ENCODE results near the gene KLHL21.
A peak's percentile ranks its signal among the peaks of the same experiment; 100 is the strongest.

KLHL21 gene

DNA sequence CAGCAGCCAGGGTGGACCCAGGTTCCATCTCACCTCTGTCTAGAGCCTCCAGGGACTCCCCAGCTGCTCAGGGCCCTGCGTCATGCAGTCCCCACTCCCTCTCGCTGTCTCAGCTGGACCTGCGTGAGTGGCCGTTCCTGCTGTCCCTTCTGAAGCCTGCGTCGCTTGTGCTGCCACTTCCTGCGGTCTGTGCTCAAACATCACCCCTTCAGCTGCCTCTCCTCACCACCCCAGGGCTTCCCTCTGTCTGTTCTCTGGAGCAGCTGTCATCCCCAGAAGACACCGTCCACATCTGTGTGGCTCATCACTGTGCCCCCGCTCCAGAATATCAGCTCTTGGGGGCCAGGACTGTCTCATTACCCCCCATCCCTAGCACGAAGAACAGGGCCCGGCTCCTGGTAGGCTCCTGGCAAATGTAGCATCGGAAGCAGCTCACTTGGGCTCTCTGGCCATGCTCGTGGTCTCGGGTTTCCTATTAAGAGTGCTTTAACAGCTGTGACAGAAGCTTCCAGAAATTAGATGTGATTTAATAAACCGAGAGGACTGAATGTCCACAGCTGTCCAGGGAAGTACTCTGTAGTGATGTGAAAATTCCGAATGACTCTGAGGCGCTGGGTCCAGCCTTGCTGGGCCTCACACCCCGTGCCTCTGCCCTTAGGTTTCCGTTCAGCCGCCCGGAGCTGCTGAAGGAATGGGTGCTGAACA, 25.3 kb upstream of the KLHL21 start:
- intact Hi-C loops (cut with DNase I) = loop anchor here (10.0 kb wide), 1 partner anchor 157 kb away; the partner anchor contains the start of gene CAMTA1
- DNase-seq = no peak

DNA sequence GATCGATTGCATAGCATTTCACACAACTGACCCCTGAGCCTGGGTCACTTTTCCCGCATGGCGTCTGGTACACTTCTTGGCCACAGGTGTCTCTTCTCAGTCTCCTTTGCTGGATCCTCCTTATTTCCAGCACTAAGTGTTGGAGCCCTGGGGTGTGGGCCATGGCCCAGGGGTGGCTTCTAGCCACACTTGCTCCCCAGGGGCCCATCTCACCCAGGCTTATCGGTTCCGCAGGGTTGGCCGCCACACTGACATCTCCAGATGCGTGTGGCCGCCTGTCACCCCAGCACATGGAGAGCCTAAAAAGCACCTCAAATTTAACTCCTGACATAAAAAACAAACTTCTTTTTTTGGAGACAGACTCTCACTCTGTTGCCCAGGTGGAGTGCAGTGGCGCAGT, 24.4 kb upstream of the KLHL21 start:
- DNase-seq = no peak
- intact Hi-C loops (cut with DNase I) = loop anchor here (10.0 kb wide), 1 partner anchor 158 kb away; the partner anchor contains the start of gene CAMTA1

DNA sequence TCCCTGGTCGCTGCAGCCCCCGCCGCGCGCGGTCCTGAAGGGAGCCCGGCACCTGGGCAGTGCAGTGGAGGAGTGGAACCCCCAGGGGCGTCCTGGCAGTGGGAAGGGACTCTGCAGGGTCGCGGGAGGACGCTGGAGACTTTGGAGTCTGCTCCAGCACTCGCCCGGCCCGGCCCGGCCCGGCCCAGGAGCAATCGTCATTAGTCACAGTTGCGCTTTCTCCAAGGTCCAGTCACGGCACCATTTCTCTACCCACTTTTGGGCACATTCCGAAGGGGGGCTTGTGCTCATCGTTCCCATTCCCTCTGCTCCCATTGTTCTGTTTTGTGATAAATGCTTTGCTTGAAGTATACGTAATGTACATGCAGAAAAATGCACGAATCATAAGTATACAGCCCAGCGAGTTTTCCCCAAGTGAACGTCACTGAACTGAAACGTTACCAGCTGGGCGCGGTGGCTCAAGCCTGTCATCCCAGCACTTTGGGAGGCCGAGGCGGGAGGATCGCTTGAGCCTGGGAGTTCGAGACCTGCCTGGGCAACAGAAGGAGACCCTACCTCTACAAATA, 23.0 kb upstream of the KLHL21 start:
- peak in 7 of 42 donors; percentile 14 to 41 (median 25) for DNase-seq
- intact Hi-C loops (cut with DNase I) = loop anchor here (10.0 kb wide), 1 partner anchor 159 kb away; the partner anchor contains the start of gene CAMTA1

DNA sequence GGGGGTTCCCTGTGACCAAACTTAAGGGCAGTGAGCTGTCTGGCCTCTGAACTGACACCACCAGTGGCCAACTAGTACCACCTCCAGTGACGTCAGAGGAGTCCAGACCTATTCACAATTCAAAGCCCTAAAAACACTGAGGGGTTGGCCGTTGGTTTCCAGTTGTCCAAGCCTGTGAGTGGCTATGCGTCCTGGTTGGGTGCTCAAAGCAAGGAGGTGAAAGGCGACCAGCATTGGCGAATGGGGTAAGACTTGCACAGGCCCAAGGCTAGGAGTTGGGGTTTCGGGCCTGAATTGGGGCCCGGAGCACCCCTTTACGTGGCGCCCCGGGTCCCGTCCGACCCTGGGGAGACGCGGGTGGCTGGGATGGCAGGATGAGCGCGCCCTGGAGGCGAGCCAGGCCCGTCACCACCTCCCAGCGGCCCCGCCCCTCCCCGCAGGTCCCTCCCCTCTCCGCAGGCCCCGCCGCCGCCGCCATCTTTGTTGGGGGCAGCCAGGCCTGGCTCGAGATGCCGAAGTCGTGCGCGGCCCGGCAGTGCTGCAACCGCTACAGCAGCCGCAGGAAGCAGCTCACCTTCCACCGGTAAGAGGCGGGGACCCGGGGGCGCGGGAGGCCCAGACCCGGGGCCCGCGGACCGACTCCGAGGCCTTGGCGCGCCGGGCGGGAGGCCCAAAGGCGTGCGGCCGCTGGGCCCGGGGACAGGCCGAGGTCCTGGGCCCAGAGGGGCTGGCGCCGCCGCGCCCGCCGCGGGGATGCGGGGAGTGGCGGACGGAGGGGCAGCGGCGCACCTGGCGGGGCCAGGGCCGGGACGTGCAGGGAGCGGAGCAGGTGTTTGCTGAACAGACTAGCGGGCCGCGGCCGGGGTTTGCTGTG, 22.3 kb upstream of the KLHL21 start, which contains the start of gene THAP3:
THAP3 (plus strand) TSS at position 159 of the 874 bp plus-strand sequence; CDS start at position 510, 351 bp downstream.
- intact Hi-C loops (cut with DNase I) = loop anchor here (10.0 kb wide), 1 partner anchor 160 kb away; the partner anchor contains the start of gene CAMTA1

DNA sequence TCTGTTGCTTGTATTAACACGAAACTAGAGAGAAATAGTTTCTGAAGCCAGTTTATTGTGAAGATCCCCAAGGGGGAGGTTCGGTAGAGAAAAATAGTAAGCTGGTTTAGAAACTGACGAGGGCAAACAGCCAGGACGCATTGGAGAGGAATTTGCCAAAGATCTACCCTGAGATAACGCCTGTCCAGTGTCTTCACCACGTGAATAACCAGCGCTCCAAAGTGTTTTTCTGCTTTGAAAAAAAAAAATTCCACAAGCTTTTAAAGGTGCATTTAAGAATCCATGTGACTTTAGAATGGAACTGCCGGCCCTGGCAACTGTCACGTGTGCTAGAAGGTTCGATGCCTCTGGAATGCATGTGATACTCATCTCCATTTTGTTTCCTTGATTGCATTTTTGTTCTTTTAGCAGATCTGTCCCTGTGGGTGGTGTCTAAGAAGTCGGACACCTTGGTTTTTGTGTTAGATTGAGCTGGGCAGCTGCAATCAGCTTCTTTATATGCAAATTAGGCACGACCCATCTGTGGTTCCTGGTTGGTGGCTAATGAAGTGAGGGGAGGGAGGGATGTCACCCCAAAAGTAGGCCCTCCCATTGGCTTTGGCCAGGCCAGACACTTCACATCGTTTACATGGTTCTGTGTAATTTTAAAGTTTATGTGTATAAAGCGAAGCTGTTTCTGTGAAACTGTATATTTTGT, 20.7 kb upstream of the KLHL21 start:
- intact Hi-C loops (cut with DNase I) = loop anchor here (10.0 kb wide), 1 partner anchor 161 kb away; the partner anchor contains the start of gene CAMTA1
- no peak for DNase-seq

More for the DNA sequence above, 22.3 kb upstream of the KLHL21 start, which contains the start of gene THAP3:
- peak; percentile 62 to 95 (median 90) for DNase-seq

DNA sequence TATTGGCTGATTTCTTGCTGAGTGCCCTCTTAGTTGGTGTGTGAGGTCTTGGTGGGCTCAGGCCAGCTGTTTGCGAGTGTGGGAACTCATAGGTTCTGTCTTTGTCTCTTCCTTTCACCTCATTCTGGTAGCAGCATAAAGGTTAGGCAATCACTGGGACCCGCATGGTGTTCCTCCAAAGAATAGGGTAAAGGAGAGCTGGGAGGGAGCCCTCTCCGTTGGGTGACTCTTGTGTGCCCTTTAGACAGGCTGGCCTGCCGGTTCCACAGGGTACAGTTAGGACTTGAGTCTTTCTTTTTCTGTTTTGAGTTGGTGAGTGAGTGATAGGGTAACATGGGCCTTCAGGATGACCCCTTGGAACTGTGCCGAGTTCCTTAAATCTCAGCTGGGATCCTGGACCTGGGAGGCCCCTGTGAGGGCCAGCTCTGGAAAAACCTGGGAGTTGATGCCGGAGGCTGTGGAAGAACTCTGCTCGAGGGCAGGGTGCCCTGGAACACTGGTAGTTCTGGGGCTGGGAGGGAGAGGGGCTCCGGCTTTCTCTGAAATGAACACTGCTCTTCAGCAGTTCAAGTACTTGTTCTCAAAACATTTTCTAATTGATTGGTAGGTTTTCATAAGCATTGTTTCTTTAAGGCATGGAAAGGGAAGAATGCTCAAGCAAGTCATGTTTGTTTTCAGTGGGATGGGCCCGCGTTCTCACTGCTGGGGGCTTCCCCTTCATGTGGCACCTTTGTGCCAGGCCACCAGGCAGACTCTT, 19.9 kb upstream of the KLHL21 start:
- intact Hi-C loops (cut with DNase I) = loop anchor here (10.0 kb wide), 1 partner anchor 162 kb away; the partner anchor contains the start of gene CAMTA1
- DNase-seq = no peak

DNA sequence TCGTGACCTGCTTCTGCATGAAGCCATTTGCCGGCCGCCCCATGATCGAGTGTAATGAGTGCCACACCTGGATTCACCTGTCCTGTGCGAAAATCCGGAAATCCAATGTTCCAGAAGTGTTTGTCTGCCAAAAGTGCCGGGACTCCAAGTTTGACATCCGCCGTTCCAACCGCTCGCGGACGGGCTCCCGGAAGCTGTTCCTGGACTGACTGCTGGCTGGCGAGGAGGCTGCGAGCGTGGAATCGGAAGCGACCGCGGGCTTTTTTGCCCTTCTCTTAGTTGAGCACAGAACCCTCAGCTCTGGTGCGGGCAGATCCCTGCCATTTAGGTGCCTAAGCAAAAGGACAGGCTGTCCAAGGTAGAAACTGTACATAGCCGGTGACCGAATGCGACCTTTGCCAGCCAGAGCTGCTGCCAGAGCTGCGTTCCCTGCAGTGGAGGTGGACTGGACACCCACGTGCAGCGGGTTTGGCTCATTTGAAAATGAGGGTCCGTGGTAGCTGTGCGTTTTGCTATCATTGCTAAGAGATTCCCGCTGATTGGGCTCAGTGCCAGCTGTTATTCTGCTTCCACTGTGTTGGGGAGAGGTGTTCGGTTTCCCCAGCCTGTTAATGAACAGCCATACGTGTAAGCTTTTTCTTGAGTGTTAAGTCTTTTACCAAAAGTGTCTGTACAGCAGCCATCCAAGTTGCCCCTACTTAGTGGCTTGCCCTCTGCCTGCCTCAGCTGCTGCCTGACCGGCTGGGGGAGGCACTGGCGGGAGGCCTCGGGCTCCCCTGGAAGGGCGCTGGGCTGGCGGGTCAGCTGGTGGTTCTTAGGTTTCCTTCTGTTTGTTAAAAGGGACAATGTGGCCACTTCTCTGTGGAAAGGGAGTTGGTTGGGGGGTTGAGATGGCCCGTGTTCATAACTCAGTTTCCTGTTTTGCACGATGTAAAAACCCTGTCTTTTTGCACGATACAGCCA, 19.0 kb upstream of the KLHL21 start:
- intact Hi-C loops (cut with DNase I) = loop anchor here (10.0 kb wide), 1 partner anchor 163 kb away; the partner anchor contains the start of gene CAMTA1
- DNase-seq = no peak

DNA sequence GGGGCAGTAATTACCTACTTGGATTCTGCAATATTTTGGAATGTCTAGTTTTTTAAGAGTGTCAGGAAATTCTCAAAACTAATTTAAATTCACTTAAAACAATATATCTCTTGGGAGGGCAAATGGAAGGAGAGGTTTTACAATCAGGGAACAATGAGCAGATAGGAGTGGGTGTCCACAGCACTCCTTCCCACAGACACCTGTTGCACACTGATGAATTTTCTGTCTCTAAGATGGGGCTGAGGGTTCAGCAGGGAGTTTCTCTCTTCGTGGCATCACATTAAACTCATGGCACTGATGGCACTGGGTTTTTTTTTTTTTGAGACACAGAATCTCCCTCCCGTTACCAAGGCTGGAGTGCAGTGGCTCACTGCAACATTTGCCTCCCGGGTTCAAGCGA, 16.4 kb upstream of the KLHL21 start:
- intact Hi-C loops (cut with DNase I) = no loop called here
- DNase-seq = peak in 9 of 42 donors; percentile 29 to 69 (median 49)

DNA sequence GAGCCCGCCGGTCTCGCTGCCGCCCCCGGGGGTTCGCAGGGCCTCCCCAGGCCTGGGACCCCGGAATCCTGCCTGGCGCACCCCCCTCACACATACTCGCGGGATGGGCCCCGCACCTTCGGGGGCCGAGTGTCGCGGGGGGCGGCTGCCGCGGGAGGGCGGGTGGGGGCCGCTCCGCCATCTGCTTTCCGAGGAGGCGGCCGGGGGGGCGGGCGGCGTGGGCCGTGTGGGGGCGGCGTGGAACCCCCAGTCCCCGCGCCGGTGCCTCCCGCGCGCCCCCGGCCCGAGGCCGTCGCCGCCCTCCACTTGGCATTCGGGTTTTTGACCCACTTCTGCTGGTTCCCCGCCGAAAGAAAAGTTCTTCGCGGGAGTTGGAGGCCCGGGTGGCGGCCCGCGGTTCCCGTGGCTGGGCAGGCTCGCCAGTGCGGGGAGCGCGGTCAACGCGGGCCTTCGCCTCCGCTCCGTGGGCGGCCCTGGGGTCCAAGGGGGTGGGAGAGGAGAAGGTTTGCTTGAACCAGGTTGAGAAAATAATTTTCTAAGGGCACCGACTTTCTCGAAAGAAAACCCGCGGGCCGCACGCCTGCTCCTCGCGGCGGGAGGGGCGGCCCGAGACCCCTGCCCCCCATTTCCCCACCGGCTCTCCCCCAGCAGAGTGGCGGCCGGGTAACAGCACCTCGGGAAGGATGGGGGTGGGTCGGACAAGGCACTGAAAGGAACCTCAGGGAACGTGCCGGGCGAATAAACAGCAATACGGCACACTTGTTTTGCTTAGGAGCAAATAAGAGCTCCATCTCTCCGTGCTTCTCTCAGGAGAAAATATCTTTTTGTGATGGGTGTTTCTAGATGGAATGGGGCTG, 12.5 kb upstream of the KLHL21 start:
- intact Hi-C loops (cut with DNase I) = no loop called here
- peak in 13 of 42 donors; percentile 16 to 57 (median 32) for DNase-seq

DNA sequence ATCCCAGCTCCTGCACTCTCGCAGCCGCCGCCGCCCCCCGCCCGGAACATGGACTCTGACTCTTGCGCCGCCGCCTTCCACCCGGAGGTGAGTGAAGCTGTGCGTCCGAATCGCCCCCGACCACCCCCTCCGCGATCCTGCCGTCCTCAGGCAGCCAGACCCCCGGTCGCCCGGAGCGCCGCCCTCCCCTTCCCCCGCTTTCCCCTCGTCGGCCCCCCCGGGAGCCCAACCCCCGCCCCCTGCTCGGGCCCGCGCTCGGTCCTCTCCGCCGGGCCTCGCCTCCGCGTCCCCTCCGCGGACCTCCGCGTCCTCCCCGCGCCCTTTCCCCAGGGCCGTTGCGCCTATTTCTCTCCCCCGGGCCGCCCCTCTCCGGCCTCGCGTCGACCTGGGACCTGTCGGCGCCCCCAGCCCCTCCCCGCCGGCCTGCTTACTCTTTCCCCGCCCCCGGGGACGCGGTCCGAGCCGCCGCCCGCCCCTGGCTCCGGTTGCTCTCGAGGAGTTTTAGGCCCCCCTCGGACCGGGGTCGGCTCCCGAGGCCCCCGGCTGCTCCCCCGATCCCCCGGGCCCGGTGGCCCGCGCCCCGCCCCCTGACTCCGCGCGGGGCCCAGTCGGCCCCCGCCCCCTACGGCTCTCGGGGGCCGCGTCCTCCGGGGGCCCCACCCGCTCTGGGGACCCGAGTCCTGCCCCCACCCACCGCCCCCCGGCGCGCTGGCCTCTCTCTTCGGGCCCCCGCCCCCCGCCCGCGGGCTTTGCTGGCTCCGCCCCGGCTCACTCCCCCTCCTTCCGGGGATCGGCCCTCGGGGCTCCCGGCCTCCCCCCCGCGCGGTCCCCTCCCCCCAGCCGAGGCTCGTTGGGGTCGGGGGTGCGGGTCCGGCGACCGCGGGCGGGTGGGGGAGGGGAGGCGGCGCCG, 11.6 kb upstream of the KLHL21 start:
- peak in 38 of 42 donors; percentile 26 to 83 (median 62) for DNase-seq
- intact Hi-C loops (cut with DNase I) = no loop called here

DNA sequence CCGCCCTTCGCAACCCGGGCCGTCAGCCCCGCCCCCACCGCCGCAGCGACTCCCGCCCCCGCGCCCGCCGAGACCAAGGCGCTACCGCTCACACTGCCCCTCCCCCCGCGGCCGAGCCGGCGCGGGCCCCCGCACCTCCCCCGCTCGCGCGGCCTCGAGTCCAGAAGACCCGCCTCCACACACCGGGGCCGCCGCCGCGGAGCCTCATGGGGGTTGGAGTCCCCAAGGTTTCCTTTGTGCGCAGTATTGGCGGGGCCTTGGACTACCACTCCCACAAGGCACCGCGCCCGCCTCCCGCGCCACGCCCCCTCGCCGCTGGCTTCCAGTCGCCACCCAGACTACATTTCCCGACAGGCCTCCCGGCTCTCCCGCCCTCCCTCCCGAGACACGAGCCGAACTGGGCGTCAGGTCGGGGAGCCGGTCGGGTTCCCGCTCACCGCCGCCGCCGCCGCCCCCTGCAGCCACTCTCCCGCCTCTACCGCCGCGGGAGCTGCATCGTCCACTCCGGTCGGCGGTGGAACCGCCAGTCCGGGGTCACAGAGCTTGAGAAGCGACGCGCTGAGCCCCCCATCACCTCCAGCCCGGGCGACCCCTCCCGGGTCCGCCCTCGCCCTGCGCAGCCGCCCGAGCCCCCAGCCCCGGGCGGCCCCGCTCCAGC, 10.8 kb upstream of the KLHL21 start, which contains the start of gene PHF13:
PHF13 (plus strand) TSS at position 371 of the 658 bp plus-strand sequence. CDS start 336 bp downstream, outside the sequence.
- intact Hi-C loops (cut with DNase I) = no loop called here
- DNase-seq = peak; percentile 97 to 100 (median 100)

DNA sequence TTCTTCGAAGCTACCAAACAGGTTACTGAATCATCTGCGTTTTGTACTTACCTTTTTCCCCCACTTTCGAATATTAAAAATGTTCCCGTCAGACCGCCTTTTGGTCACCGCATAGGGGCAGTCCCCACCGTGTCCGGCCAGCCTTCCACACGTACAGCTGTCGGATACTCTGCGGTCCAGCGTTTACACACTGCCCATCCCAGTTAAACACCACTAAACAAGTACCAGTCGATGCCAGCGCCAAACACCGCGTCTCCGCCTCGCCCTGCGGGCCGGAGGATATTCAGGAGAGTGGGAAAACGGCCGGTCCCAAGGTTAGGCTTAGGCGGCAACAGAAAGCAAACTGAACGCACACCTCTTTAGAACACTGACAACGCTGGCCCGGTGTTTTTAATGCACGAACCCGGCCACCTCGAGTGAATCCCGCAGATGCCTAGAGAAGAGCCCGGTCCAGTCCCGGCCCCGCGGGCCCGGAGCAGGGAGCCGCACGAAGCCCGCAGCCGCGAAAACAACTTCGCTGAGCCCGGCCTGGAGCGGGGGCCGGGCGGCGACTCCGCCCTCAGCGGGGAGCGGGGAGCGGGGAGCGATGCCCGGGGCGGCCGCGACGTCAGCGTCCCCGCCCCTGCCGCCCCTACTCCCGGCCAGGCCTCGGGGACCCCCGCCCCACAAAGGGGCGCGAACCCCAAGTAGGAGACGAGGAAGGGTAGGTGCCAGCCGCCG, 10.1 kb upstream of the KLHL21 start:
- peak in 24 of 42 donors; percentile 13 to 68 (median 44) for DNase-seq
- intact Hi-C loops (cut with DNase I) = no loop called here

DNA sequence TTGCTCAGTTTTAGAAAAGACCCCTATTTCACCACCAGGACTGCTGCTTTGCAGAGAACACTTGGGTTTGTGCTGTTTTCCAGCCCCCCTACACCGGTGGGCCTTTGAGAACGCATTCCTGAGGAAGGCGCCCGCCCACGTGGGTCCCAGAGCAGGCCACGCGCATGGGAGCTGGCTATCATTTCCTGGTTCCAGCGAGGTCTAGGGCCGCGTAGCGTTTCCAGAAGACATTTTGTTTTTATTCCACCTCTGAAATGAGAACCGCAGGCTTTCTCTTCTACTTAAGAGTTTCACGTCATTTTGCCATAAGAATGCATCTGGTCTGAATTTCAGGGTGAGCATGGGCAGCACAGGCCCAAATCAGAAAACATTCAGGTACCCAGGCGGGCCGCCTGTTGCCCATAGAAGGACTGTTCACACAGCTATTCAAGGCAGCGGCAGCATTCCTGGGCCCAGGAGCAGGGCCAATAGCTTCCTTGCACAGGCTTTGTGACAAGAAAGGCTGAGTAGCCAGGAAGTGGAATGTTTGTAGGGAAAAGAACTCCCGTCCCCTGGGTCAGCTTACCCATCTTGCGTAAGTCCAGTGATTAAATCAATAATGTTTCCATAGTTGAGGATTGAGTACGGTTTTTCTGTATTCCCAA, 1.4 kb upstream of the KLHL21 start:
- intact Hi-C loops (cut with DNase I) = loop anchor here (10.0 kb wide), 1 partner anchor 49 kb away; the partner anchor contains the start of genes NOL9 and TAS1R1
- peak in 35 of 42 donors; percentile 20 to 81 (median 58) for DNase-seq
